Measurements from ENCODE around the gene TFEB.

The TFEB gene

DNA sequence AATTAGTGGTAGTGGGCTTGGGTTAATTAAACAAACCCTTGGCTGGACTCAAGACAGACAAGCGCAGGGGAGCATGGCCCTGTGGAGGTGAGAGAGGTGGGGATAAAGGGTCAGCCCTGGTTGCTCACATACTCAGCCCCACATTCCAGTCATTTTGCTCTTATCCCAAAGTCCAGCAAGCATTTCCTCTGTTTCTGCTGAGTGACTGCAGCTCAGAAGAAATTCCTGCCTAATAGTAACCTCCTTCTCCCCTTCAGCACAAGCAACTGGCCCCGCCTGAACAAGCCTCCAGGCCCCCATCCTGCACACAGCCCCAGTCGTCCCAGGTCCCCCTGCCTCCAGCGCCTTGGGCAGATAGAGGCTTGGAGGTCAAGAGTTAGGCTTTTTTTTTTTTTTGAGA, 3.6 kb upstream of the TFEB start:
- no peak for DNase-seq (ENCODE audit: low read depth in 2 of 2)

DNA sequence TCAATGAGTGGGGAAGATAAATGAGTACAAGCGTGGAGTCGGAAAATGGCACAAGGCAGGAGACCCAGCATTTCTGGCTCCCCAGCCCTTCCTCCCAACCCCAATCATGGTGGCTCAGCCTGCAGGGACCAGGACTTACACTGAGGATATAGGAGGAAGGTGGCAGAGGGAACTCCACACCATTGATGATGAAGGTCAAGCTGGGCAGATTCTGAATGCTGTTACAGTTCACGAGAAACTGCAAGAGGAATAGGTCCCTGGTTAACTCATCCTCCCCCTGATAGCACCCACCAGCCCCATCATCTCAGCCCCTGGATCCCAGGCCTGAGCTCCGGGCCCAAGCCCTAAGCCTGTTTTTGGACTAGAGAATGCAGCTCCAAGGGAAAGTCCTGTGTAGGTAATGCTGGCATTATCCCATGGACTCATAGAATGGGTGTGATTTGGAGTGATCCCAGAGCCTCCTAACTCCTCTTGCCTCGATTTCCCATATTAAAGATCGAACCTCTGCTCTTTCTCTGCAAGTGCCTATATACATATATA, 2.3 kb upstream of the TFEB start:
- DNase-seq (ENCODE audit: low read depth in 2 of 2): no peak

DNA sequence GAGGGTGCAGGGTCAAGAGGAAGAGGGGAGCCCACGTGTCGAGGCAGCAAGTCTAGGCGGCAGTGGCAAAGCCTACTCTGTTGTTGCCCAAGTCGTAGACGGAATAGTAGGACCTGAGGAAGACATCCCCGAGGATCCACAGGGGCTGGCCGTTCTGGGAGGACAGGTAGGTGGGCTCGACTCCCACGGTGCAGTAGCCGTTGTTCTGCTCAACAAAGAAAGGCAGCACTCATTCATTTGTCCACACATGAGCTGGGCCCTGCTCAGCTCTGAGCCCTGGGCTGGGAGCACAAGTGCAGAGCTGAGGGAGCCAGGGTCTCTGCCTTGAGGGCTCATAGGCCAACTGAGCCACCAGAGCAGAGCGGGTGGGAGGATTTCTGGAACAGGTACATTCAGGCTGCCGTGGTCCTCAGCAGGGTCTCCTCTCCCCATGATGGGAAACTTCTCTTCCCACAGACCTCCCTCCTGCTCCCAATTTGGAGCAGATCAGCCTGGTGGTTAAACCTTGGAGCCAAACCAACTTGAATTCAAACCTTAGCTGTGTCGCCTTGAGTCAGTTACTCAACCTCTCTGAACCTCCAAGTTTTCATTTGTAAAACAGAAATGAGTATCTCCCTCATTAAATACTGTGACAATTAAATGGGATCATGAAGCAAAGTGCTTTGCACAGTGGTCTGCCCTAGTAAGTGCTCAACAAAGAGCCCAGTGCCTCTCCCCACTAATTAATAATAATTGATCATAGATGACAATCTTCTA, 1.6 kb upstream of the TFEB start:
- DNase-seq (ENCODE audit: low read depth in 2 of 2): no peak

DNA sequence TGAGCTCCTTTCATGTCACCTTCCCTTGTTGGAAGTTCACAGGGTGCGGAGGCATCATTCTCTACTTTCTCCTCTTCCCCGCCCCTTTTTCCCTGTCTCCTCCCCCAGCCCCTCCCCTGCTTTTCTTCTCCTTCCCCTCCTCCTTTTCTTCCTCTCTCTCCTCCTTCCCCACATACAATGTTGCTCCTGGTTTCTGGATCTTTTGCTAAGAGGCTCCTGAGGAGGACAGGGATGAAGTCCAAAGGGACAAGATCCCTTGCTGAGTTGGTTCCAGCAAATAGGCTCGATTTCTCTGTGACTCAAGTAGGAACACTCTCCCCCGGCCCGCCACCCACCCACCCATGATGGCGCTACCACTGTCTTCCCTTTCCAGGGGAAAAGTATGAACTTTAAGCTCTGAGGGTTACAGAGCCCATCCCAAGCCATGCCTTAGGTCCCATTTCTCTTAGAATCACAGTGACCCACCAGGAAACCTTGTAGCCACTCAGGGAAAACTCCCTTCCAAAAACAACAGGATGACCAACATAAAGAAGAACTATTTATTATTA, 852 bp upstream of the TFEB start:
- DNase-seq (ENCODE audit: low read depth in 2 of 2): no peak

DNA sequence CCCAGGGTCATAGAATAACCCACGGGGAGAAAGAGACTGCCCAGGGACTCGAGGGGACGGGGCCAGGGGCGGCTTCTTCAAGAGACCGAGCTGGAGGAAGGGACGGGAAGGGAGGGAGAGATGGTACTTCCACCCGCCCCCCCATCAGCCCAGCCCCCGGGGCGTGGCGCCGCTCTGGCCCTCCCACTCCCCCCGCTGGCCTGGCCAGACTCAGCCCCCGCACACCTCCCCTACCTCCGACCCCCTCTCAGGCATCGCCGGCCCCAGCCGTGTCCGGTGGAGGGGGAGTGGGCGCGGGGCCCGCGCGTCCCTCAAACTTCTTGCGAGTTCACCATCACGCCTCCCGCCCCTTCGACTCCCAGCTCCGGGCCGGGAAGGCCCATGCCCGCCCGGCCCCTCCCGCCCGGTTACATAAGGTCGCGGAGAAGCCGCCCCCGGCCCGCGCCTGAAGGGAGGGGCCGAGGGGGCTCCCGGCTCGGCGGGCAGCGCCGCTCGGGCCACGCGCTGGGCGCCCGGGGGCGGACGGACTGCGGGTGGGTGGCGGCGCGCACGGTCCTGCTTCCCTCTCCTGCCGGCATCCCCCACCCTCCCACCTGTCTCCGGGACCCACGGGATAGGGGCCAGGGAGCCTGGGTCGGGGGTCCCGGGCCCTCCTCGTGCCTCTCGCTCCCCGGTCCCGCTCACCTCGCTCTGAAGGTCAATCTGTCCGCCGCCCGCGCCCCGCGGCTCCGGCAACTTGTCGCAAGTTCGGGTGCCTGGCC, 562 bp downstream of the TFEB start:
- peak; percentile 41 to 58 for DNase-seq (ENCODE audit: low read depth in 2 of 2)

DNA sequence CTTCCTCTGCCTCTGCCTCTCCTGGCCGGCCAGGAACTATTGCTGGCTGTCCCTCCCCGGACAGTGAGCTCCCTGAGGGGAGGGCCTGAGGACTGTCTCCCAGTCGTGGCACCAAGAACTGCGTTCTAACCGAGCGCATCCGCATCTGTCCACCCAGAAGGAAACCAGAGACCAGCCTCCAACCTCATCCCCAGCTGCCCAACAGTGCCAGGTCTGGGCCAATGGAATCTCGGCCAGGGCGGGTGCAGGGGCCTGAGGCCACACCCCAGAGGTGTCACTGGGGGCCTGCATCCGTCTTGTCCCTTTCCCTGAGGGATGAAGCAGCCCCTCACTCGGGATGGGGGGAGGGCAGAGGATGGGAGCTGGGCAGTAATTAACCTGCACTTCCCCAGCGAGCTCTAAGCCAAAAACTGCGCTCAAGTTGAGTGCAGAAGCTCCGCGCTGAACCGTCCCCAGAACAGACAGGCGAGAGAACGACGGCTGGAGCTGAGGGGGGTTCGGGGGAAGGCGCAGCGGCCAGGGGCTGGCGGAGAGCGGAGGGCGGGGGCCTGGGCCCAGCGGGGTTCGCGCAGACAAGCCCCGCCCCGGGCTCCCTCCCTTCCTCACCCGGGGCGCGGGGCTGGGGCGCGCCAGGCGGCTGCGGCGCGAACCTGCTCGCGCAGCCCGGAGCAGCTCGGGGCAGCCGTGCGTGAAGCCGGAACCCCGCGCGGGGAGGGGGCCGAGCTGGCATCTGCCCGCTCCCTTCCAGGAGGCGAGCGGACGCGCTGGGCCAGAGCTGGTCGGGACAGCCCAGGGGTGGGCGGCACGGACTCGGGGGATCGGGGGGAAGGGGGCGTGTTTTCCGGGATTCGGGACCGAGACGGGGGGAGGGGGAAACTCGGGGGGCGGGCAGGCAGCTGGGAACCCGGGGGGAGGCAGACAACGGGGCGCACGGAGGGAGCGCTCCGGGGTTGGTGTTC, 1.4 kb downstream of the TFEB start:
- peak; percentile 7 to 38 for DNase-seq (ENCODE audit: low read depth in 2 of 2)

DNA sequence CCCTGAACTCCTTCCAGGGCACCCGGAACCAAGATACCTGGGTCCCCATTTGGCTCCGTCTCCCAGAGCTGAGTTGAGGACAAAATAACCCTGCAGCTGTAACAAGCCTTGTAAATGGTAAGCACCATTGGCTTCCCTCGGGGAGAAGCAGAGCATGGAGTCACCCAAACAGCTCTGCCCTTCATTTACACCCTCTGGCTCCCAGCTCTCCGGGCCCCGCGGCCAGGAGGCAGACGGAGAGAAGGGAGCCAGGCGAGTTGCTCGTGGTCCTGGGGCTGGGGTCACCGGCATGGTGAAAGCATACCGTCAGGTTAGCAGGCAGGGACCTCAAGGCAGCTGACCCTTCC, 2.1 kb downstream of the TFEB start:
- no peak for DNase-seq (ENCODE audit: low read depth in 2 of 2)

DNA sequence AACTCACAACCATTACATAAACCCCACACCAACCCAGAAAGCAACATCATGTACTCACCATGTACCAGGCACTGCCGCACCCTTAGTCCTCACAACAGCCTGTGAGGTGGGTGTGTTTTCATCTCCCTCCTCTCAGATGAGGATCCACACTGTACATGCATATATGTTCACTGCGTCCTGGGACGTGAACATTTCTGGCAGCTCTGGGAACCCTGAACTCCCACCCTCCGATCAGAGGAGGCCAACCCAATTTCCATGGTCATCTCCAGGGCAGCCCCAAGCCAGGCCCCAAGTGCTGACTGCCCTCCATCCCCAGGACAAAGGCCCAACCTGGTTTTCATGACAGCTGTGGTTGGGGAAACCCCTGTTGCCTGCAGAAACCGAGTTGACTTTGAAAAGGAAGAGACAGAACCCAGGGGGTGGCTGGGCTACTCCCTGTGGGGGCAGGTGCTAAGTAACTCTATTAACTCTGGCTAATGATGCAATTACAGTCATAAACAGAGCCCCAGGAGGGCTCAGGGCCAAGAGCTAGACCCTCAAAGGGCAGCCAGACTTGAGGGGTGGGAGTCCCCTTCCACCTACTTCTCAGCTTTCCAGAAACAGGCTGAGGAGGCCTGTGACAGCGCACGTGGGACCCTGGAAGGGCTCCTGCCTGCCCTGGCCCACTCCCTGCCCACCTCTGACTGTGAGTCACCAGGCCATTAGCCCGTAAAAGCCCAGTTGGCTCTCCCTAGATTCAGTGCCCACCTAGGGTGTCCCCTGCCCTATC, 2.6 kb downstream of the TFEB start:
- DNase-seq (ENCODE audit: low read depth in 2 of 2): peak; percentile 21 to 40

DNA sequence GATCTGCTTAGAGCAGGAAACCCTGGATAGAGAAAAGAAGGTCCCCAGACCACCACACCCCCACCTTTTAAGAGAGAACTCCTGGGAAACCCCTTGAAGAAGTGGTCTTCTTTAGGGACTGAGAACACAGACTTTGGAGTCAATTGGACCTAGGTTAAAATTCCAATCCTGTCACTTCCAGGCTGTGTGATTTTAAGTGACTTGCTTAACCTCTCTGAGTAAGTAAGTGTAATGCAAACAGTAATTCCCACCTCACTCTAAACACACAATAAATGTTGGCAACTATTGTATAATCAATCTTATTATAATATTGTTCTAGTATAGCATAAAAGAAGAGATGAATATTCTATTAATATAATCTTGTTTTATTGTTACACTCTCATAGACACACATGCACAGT, 3.3 kb downstream of the TFEB start:
- DNase-seq (ENCODE audit: low read depth in 2 of 2): no peak

DNA sequence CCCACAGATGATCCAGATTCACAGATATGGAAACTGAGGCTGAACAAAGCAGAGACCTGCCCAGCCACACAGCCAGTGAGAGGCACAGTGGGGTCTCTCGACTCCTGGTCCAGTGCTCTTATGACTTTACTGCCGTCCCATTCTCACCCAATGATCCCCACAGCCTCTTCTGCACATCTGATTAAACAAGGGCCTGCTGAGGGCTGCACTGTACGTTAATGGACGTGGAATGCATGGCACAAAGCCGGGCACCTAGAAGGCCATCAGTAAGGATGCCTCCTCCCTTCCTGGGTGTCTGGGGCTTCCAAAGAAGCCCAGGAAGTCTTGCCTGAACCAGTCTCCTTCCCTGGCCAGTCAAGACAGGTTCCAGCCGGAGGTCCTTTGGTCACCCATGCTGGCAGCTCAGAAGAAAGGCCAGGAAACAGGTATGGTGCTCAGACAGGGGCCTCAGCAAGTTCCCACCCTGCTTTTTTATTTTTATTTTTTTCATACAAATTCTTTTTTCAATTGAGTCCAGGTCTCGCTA, 3.8 kb downstream of the TFEB start:
- DNase-seq (ENCODE audit: low read depth in 2 of 2): no peak

DNA sequence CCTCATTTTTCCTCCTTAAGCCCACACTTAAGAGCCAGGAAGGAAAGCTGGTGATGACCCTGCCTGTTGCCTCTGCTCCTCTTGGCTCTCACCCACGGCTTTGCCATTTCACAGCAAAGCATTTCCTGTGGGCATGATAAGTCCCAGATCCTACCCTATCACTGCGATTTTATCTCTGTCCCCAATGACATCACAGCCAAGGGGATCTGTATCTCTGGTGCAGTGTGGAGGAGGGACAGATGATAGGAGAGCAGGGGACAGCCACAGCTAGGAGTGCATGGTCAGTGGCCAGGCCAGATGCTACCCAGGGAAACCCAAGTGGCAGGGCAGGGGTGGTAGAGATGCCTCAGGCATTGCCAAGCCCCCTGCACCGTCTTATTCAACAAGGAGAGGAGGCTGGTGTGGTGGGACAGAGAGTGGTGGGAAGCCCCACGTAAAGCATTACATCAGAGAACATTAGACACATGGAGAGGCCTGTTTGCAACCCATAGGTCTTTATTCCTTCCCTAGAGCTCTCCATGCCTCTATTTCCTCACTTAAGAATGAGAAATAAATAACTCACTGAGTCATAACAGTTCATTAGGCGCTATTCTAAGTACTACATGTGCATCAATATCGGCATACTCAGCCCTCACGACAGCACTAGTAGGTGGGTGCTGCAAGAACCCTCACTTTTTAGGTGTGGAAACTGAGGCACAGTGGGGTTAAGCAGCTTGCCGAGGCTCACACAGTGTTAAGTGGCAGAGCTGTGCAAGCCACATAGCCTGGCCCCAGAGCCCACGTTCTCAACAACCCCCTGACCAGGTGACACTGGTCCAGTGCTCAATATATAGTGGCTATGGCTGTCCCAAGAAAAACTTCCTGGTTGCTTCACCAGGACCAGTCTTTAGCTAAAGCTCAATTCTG, 4.6 kb downstream of the TFEB start:
- no peak for DNase-seq (ENCODE audit: low read depth in 2 of 2)

DNA sequence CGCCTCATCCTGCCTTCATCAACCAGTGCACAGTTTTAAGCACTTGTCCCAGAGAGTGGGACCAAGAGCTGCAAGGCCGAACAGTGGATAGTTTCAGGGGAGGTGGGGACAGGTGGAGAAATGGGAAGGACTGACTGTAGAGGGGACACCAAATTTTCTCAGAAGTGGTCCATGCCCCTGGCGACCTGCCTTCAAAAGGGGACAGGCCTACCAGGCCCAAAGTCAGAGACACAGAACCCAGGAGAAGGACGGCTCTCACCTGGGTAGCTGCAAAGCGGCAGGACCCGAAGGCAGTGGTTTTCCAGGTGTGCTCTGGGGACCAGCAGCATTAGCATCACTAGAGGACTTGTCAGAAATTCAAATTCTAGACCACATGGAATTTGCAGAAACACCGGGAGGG, 5.8 kb downstream of the TFEB start:
- DNase-seq (ENCODE audit: low read depth in 2 of 2): no peak

DNA sequence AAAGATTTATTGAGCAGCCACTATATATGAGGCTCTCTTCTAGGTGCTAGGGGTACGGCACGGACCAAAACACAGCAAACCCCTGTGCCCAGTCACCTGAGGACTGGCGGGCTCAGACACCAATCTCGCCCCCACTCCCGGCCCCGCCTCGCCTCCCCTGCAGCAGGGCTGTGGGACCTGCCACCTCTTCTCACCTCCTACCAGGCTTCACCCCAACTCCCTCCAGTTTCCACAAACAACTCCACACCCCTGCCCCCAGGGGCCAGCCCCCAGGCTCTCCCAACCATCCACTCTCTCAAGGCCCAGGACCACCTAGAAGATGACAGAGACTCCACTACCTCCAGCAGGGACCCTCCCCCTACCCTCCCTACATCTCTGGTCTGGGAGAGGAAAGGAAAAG, 6.5 kb downstream of the TFEB start:
- DNase-seq (ENCODE audit: low read depth in 2 of 2): no peak

DNA sequence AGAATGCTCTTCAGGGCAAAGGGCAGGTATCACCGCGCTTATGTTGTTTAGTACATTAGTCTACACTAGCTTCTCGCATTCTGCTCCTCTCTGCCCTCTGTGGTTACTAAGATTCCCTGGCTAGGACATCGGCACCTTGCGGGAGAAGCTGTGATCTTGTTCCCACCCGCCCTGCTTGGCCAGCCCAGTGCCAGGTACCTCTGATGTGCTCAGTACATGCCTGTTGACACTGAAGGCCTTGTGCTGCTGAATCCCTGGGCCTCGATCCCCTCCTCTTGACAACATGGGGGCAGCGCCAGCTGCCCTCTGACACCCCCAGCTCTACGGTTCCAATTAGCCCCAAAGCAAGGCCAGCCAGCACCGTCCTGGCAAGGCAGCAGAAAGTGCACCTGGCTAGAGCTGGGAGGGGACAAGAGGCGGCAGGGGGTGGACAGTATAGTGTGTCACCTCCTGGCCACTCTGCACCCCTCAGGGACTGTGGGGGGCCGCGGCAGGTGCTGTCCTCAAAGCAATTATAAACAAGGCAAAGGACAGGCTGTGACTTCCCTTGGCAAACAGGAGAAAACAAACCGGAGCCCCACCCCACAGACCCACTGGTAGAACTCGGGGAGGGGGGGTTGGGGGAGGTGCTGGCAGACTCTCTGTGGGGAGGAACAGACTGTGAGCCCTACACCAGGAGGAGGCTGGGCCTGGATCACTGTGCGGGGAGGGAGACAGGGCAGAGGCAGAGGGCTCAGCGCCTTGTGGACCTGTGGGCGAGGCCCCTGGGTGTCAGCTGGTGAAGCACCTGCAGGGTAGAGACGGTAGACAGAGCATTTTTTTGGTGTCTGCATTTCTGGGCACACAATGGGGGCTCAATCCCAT, 7.1 kb downstream of the TFEB start:
- no peak for DNase-seq (ENCODE audit: low read depth in 2 of 2)

DNA sequence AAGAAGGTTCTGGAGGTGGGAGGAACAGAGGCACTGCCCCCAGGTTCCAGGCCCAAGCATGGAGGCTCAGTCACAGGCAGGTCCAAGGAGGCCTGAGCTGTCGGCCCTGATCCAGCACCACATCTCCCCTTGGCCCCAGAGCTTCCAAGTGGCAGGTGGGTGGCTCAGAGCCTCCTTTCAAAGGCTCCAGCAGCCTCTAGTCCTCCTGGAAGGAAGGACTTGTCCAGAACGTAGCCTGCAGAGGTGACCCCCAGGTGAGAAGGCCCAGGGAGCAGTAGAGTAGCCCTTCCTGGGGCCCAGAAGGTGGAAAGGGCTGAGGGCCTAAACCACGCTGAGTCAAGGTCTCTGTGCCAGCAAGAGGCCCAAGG, 7.7 kb downstream of the TFEB start:
- no peak for DNase-seq (ENCODE audit: low read depth in 2 of 2)

DNA sequence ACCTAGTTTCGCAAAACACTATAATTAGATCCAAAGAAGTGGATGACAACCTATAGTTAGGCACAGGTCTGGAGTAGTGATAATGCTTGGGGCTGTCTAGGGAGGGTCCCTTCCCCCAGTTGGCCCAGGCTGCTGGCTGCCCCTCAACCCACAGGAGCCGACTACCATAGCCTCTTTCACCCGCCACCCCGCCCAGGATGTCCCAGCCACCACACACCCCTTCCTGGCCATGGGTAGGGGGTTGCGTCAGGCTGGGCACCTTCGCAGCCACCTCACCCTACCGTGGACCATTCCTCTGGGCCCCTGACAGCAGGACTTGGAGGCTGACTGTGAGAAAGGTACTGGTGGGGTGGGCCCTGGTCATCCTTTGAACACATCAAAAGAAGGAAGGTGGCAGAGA, 8.5 kb downstream of the TFEB start:
- DNase-seq (ENCODE audit: low read depth in 2 of 2): no peak

DNA sequence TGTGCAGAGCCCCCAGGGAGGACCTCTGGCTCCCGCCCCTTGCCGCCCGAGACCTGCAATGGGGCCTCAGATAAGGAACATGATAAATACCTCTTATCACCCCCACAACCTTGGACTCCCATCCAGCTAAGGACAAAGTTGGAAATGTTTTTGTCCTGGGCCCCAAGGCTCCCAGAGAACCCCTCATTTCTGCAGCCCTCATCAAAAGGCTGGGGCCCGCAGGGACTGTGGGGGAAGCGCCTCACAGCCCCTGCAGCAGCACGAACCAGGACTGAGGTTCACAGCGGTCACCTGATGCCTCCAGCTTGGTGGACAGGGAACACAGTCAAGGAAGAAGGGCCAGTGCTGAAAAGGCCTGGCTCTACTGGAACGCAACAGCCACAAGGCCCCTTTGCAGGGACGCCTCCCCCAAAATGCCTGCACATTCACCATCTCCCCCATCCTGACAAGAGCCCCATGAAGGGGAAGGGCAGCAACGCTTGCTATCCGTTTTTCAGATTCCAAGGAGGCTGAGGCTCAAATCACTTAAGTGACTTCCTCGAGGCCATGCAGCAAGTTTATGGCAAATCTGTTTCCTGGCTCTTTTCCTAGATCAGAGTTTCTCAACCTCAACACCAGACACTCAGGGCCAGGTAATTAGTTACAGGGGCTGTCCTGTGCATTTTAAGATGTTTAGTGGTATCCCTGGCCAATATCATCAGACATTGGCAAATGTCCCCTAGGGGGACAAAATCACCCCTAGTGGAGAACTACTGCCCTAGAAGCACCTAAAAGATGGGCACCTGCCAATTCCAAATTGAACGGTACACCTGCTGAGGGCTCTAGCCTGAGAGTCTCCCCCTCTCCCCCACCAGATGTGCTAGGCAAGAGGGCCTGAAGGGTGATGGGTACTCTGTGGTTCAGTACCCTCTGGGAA, 10.6 kb downstream of the TFEB start:
- no peak for DNase-seq (ENCODE audit: low read depth in 2 of 2)

DNA sequence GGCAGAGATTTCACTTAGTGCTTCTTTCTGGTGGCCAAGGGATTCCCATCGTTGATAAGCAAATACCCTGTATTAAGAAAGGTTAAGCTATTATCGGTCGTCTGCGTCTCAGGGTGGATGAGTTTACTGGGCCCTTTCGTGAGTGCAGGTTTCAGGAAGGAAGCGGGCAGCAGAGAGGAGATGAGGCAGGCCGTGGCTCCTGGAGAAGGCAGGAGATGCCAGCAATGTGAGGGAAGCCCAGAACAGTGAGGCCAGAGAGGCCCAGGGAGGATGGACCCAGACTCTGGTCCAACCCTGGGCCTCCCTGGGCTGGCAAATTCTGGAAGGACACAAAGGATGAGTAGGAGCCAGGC, 11.2 kb downstream of the TFEB start:
- DNase-seq (ENCODE audit: low read depth in 2 of 2): no peak

Data from stimulated activated CD4-positive, alpha-beta T cell treated with anti-CD3 and anti-CD28 coated beads, Interleukin-12 subunit alpha, Interleukin-12 subunit beta, amount 100 ng/mL, for 24 hours (primary cell).